GM19099 (cell line): ENCODE data around the gene NDUFA7.

Experiments used
- POLR2A ChIP-seq: IDR thresholded peaks from 3 replicates; pipeline ENCODE4 v1.6.1; 2011; ENCODE audit warnings: low read depth; ENCODE audit not compliant: insufficient read length; ENCODE audit errors: extremely low read depth

The NDUFA7 gene

DNA sequence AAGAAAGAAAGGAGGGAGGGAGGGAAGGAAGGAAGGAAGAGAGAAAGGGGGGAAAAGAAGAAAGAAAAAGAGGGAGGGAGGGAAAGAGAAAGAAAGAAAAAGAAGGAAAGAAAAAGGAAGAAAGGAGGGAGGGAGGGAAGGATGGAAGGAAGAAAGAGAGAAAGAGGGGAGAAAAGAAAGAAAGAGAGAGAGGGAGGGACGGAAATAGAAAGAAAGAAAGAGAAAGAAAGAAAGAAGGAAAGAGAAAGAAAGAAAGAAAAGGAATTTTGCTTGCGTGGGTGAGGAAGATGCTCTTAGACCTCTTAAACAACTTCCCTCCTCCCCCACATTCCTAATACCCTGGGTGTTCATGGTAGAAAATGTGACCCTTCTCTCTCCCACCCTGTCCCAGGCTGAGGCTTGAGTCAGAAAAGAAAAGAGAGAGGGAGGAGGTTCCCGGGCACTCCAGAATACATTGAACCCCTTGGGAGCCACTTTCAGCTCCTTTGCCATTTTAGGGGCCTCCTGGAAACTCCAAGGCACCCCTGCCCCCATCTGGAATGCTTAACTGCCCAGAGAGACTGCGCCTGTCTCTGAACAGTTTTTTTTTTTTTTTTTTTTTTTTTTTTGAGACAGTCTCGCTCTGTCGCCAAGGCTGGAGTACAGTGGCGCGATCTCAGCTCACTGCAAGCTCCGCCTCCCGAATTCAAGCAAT, 31.1 kb upstream of the NDUFA7 start:
- TF ChIP-seq POLR2A = no peak

DNA sequence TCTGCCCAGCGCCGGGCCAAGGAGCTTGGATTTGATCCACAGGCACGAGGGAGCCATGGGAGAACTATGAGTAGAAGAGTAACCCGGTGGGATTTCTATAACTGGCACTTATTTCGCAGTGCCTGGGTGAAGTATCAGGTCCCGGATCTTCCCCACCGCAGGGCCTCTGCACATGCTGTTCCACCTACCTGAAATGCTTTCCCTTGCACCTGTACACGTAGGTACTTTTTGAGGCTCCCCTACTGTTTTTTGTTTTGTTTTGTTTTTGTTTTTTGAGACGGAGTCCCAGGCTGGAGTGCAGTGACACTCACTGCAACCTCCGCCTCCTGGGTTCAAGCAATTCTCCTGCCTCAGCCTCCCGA, 22.3 kb upstream of the NDUFA7 start:
- TF ChIP-seq POLR2A = no peak

DNA sequence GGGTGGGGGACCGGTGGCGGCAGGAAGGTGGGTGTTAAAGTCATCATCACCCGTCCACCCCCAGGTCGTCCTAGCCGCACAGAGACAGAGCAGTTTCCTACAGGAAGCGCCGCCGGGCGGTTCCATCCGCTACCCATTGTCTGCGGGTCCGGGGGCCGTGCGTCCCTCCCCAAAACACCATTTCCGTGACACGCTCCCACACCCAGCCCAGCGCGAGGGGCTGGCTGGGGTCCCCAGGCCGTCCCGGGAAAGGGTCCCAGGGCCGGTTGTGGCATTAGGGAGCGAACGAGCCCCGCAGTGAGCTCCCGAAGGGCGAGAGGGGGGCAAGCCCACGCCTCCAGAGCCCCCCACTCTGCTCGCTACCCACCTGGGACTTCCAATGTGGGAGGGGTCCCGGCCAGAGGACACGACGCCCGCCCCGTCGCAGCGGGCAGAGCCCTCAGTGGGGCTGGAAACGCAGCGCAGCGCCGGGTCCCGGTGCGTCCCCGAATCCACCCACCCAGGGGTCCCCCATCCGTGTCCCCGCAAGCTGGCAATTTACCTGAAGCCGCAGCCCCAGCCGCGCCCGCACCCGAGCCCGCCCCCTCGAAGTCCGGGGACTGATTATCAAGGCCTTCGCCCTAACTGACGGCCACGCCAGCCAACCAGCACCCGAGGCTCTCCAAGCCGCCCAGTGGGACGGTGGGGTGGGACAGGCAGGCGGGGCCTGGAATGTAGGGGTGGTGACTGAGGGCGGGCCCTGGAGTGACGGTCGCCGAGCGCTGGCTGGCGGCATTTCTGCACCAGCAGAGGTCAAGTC, 21.7 kb upstream of the NDUFA7 start, which contains the start of gene KANK3:
Gene KANK3 (minus strand): TSS at position 579 of the 799 bp plus-strand sequence. CDS start 5,434 bp downstream, outside the sequence.
- TF ChIP-seq POLR2A = no peak

DNA sequence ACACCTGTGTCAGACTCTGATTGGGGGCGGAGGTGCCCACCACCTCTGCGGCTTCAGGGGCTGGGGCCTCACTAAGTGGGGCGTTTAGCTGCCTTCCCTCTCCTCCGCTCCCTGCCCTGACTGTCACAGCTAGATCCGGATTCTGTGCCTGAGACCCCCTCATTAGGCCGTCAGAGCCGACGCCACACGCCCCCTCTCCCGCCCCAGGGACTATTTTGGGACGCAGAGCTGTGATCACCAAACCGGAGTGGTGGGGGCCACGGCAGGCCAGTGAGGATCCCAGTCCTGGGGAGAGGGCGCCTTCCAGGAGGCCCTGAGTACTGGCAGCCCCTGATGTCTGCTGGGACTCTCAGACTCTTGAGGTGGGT, 21.1 kb upstream of the NDUFA7 start:
- no peak for TF ChIP-seq POLR2A

DNA sequence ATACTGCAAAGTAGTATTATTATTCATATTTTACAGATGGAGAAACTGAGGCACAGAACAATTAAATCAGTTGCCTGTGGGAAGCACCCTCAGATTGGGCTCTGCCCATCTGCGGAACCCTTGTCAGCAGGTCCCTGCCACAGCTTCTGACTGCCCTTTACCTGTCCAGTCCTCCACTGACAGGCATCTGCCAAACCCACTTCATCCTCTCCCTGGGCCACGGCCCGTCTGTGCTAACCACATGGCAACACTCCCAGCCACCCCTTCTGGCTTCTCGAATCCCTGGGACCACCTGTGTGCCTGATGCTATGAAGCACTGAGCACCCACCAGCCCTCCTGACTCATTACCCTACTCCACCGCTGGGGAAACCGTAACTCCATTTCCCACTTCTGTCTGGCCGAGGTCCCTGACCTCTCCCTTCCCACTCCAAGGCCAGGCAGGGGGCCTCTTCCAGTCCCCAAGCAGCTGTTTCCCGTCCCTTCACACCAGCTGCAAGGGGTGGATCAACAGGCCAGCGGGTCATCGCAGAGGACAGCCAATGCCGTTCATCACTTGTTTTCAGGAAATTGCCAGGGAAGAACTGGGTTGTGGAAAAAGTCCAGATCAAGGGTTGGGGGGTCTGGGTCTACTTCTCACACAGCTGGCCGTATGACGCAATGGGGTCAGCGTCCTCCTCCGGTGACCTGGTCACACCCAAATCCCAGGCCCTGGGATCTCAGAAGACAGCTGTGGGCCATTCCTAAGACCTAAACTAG, 19.3 kb upstream of the NDUFA7 start:
- TF ChIP-seq POLR2A = no peak

DNA sequence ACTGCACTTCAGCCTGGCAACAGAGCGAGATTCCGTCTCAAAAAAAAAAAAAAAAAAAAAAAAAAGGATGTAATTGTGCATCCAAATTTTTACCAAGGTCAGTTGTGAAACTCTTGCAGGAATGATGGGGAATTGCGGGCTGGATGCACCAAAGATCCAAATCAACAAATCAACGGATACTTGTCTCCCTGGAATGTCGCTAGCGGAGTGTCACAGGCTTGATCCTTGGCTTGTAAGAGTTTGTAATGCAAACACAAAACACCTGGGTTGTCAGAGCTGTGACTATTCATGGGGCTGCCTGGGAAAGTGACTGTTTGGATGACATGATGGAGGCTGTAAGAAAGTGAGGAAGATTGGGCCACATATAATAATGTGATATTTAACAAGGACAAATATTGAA, 17.7 kb upstream of the NDUFA7 start:
- no peak for TF ChIP-seq POLR2A

DNA sequence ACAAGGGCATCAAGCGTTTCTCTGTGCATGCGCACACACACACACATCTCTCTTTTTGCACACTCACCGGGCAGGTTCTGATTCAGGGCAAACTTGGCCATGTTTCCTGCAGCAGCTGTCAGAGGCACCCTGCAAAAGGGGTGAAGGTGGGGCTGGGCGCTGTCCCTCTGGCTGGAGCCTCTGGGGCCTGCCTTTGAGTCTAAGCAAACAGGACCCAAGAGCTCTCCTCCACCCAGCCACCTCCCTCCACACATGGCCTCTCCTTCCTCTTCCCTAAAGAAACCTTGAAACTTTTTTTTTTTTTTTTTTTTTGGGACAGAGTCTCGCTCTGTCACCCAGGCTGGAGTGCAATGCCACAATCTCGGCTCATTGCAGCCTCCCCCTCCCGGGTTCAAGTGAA, 16.6 kb upstream of the NDUFA7 start:
- TF ChIP-seq POLR2A = no peak

DNA sequence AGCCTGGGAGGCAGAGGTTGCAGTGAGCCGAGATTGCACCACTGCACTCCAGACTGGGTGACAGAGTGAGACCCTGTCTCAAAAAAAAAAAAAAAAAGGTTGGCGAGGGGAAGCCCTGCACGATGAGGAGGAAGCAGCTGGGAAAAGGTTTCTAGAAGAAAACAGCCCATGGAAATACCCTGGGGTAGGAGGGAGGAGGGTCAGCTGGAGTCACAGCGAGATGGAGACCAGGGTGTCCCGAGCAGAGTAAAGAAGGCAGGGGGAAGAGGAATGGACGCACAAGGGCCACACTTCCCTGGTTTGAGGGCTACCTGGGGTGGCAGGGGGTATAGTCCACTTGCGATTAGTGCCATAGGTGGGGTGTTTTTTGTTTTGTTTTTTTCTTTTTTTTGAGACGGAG, 15.5 kb upstream of the NDUFA7 start:
- no peak for TF ChIP-seq POLR2A

DNA sequence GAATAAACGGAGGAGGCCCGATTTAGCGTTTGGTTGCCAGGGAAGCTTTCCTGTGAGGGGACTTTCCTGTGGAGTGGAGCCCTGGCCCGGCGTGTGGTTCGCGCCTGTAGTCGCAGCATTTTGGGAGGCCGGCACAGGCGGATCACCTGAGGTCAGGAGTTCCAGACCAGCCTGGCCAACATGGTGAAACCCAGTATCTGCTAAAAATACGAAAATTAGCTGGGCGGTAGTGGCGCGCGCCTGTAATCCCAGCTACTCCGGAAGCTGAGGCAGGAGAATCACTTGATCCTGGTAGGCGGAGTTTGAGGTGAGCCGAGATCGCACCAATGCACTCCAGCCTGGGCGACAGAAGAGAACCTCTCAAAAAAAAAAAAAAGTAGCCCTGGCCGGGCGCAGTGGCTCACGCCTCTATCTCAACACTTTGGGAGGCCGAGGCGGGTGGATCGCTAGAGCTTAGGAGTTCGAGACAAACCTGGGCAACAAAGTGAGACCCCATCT, 14.9 kb upstream of the NDUFA7 start:
- no peak for TF ChIP-seq POLR2A

DNA sequence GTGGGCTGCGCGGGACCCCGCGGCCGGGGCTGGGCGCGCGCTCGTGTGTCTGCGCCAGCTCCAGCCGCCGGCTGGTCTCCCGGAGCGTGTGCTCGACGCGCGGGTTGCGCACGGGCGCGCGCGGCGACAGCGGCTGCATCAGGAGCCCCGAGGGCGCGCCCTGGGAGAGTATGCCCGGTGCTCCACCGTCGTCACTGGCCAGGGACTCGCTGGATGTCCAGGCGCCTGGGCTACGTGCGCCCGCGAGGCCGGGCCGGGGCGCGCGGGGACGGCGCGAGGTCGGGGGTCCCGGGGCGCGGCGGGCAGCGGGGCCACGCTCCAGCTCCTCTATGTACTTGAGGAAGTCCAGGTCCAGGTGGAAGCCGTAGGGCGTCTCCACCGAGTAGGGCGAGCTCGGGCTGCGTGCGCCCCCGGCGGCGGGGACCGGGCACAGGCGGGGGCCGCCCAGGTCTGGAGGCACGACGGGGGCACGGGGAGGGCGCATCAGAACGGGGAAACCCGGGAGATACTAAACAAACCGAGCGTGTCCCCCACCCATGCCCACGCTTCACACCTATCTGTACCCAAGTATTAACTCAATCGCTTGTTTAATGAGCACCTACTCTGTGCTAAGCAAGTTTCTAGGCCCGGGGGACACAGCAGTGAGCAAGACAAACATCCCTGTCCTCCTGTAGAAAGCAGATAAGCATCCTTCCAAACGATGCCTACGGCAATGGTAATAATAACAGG, 14.3 kb upstream of the NDUFA7 start:
- TF ChIP-seq POLR2A = no peak

DNA sequence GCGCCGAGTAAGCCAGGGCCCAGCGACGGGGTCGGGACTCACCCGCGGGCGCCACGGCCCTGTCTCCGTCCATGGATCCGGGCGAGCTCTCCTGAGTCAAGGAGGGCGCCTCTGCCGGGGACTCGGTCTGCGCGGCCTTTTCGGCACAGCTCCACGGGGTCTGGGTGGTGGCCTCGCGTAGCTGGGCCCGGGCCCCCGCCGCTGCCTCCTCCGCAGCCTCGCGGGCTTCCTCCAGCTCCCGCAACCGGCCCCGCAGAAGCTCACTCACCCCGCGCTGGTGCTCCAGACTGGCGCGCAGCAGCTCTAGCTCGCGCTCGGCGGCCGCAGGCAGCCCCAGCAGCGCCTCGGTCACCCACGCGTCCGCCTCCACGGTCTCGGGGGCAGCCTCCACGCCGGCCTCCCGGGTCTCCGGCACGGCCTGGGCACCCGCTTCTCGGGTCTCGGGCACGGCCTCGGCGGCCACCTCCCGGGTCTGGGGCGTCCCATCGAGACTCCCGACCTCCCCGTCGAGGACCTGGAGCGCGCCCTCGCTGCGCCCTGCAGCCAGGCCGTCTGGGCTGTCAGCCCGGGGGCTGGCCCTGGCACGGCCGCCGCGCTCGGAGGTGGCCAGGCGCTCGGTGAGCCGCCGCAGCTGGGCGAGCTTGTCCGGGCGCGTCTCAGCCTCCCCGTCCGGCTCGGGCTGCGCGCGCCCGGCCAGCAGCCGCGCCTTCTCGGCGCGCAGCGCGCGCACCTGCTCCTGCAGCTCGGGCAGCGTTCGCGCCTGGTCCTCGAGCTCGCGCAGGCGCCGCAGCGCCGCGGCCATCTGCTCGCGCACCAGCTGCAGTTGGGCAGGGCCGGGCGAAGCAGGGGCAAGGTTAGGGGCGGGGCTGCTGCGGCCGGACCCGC, 13.5 kb upstream of the NDUFA7 start:
- TF ChIP-seq POLR2A = no peak

DNA sequence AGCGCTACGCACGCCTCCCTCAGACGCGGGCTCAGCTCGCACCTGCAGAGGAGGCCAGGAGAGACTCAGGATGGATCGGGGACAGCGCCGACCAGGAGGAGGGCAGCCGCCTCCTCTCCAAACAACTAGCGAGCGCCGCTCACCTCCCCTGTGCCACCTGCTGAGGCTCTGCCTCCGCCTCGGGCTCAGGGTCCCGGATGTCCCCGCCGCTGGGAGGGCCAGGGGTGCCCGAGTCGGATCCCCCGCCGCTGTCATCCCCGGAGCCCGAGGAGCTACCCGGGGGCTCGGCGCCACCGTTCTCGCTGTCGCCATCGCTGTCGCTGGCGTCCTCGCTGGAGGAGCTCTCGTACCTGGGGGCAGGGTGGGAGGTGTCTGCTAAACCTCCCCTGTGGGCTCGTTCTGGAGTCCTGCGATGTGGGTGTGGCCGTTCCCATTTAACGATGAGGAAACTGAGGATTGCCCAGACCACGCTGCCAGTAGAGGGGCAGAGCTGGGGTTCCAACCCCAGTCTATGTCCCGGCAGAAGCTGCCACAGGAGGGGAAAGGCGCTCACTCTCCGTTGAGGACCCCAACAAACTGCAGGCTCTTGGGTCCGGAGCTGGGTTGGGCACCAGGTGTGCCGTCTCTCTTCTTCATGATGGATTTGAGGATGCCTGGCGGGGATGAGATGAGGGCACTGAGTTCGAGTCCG, 12.7 kb upstream of the NDUFA7 start:
- TF ChIP-seq POLR2A = no peak
